IMR-90 (cell line): ENCODE measurements around the gene EBF4. TPM values are rescaled to one million over a fixed set of nuclear protein-coding genes. Genes with fewer than 3 reads are reported as not detected.

Source experiments
- ATAC-seq: fragments of 200-7000 bp; cut with Tn5 transposase; 2 replicates; pipeline ENCODE4 v1.9.1; 2020; ENCODE audit warnings: low read depth, mild to moderate bottlenecking, moderate library complexity
- BruUV-seq: library from RNA; stranded (reverse); fragments of 400-500 nt; replicated peaks from 2 replicates; lab custom pipeline; 2021; lab: Mats Ljungman, UMichigan
- CTCF ChIA-PET: fragments of 300-600 bp; formaldehyde crosslinking; extraction: SDS; loops from one replicate; lab custom pipeline; 2021; ENCODE audit warnings: antibody characterized with exemption; lab: Yijun Ruan, JAX
- POLR2A ChIA-PET: fragments of 300-600 bp; sonication (Branson Sonifier 250); formaldehyde crosslinking; loops from one replicate; lab custom pipeline; 2022; ENCODE audit warnings: antibody characterized with exemption; ENCODE audit not compliant: unreplicated experiment; lab: Charles Lee
- DNase-seq: peaks from one replicate; pipeline ENCODE4 v3.0.0; 2013
- H2AFZ ChIP-seq: replicated peaks from 2 replicates; pipeline ENCODE3; 2013; ENCODE audit warnings: low read length, mild to moderate bottlenecking; ENCODE audit not compliant: poor library complexity
- H2AK5ac ChIP-seq: 2 replicates; pipeline ENCODE4 v1.6.1; 2013; ENCODE audit warnings: low read depth, low read length, inconsistent platforms
- H2AK9ac ChIP-seq: replicated peaks from 2 replicates; pipeline ENCODE3; 2013; ENCODE audit warnings: mild to moderate bottlenecking, low read depth, low read length, moderate library complexity; ENCODE audit not compliant: poor library complexity
- H2BK120ac ChIP-seq: 2 replicates; pipeline ENCODE4 v1.6.1; 2013; ENCODE audit warnings: low read depth, low read length, inconsistent platforms
- H2BK15ac ChIP-seq: 3 replicates; pipeline ENCODE4 v1.6.1; 2013; ENCODE audit warnings: low read depth, low read length, inconsistent platforms
- H2BK20ac ChIP-seq: 2 replicates; pipeline ENCODE4 v1.6.1; 2013; ENCODE audit warnings: low read depth, mild to moderate bottlenecking, inconsistent platforms, low read length, moderate library complexity
- H2BK5ac ChIP-seq: 2 replicates; pipeline ENCODE4 v1.6.1; 2013; ENCODE audit warnings: mild to moderate bottlenecking, low read depth, low read length, inconsistent platforms; ENCODE audit not compliant: poor library complexity, severe bottlenecking
- H3K14ac ChIP-seq: replicated peaks from 2 replicates; pipeline ENCODE4 v1.6.1; 2013; ENCODE audit warnings: low read depth, low read length, inconsistent platforms
- H3K18ac ChIP-seq: 2 replicates; pipeline ENCODE4 v1.6.1; 2013; ENCODE audit warnings: low read depth, low read length, control low read depth
- H3K23ac ChIP-seq: 2 replicates; pipeline ENCODE4 v1.6.1; 2013; ENCODE audit warnings: low read depth, low read length, inconsistent platforms
- H3K27ac ChIP-seq: 2 replicates; pipeline ENCODE4 v1.5.1; 2013; ENCODE audit warnings: mild to moderate bottlenecking, control low read depth, low read length; ENCODE audit not compliant: insufficient read depth
- H3K27me3 ChIP-seq: 2 replicates; pipeline ENCODE4 v1.6.1; 2013; ENCODE audit warnings: low read length; ENCODE audit not compliant: control insufficient read depth, insufficient read depth
- H3K36me3 ChIP-seq: 2 replicates; pipeline ENCODE4 v1.6.1; 2013; ENCODE audit warnings: low read length, mixed read lengths; ENCODE audit not compliant: control insufficient read depth, insufficient read depth
- H3K4ac ChIP-seq: 2 replicates; pipeline ENCODE4 v1.6.1; 2013; ENCODE audit warnings: low read depth, low read length, inconsistent platforms
- H3K4me1 ChIP-seq: 2 replicates; pipeline ENCODE4 v1.6.1; 2013; ENCODE audit warnings: low read length, mixed read lengths; ENCODE audit not compliant: control insufficient read depth, insufficient read depth
- H3K4me2 ChIP-seq: 2 replicates; pipeline ENCODE4 v1.6.1; 2013; ENCODE audit warnings: low read depth, mild to moderate bottlenecking, control low read depth, low read length, moderate library complexity
- H3K4me3 ChIP-seq: 2 replicates; pipeline ENCODE4 v1.5.1; 2013; ENCODE audit warnings: low read depth, mild to moderate bottlenecking, control low read depth, low read length, moderate library complexity; ENCODE audit not compliant: insufficient read depth
- H3K56ac ChIP-seq: 2 replicates; pipeline ENCODE4 v1.6.1; 2013; ENCODE audit warnings: low read length, inconsistent platforms; ENCODE audit not compliant: insufficient read depth; ENCODE audit errors: extremely low read depth
- H3K79me1 ChIP-seq, 2 experiments: 2 replicates each; pipeline ENCODE4 v1.6.1; 2013; ENCODE audit warnings: low read length in 2 of 2, inconsistent platforms in 1 of 2, low read depth in 1 of 2
- H3K9ac ChIP-seq: 2 replicates; pipeline ENCODE4 v1.6.1; 2013; ENCODE audit warnings: low read depth, low read length, control low read depth
- H3K9me1 ChIP-seq: 2 replicates; pipeline ENCODE4 v1.6.1; 2013; ENCODE audit warnings: low read length, inconsistent platforms; ENCODE audit not compliant: insufficient read depth
- H3K9me3 ChIP-seq: 2 replicates; pipeline ENCODE4 v1.6.1; 2013; ENCODE audit warnings: low read length; ENCODE audit not compliant: control insufficient read depth, insufficient read depth
- H4K20me1 ChIP-seq: 2 replicates; pipeline ENCODE4 v1.6.1; 2013; ENCODE audit warnings: low read length, inconsistent platforms; ENCODE audit not compliant: insufficient read depth
- H4K5ac ChIP-seq: 2 replicates; pipeline ENCODE4 v1.6.1; 2013; ENCODE audit warnings: mild to moderate bottlenecking, low read depth, low read length, control low read depth
- H4K8ac ChIP-seq, 2 experiments: 2 replicates each; pipeline ENCODE4 v1.6.1; 2013; ENCODE audit warnings: low read depth in 2 of 2, low read length in 2 of 2, control low read depth in 1 of 2, inconsistent platforms in 1 of 2
- H4K91ac ChIP-seq: 2 replicates; pipeline ENCODE4 v1.6.1; 2013; ENCODE audit warnings: low read depth, low read length, inconsistent platforms; ENCODE audit not compliant: insufficient read depth
- BHLHE40 ChIP-seq: fragments of 150-350 bp; IDR thresholded peaks from 2 replicates; pipeline ENCODE4 v1.6.1; 2016; ENCODE audit warnings: mild to moderate bottlenecking, low read depth, low read length
- CHD1 ChIP-seq: IDR thresholded peaks from 2 replicates; pipeline ENCODE4 v1.6.1; 2012; ENCODE audit warnings: low read depth, low read length, improper control_type of control experiment
- FOS ChIP-seq: fragments of 150-350 bp; IDR thresholded peaks from 2 replicates; pipeline ENCODE4 v1.6.1; 2016; ENCODE audit warnings: low read depth, low read length
- MAFK ChIP-seq: IDR thresholded peaks from 2 replicates; pipeline ENCODE4 v1.6.1; 2012; ENCODE audit warnings: low read depth, low read length, improper control_type of control experiment
- RFX5 ChIP-seq: IDR thresholded peaks from 2 replicates; pipeline ENCODE4 v1.8.0; 2012; ENCODE audit warnings: low read depth, mild to moderate bottlenecking, low read length, moderate library complexity
- WGBS, 2 experiments: methylation state at CpG; one replicate each; pipeline versions ENCODE4 v1.1.5 to v1.1.7; 2013; ENCODE audit warnings: missing lambda C conversion rate in 2 of 2; ENCODE audit not compliant: insufficient read length in 1 of 2; ENCODE audit errors: extremely low coverage in 2 of 2; 5-methylcytosine and 5-hydroxymethylcytosine counted together
- dilution Hi-C: fragments of 300-500 bp; cut with HindIII; formaldehyde crosslinking; loops from one replicate; pipeline ENCODE4 v1.14.3; 2018; ENCODE audit warnings: low sequenced_read_pairs; ENCODE audit not compliant: unreplicated experiment
- in situ Hi-C: fragments of 300-500 bp; cut with MboI; formaldehyde crosslinking; loops from 3 replicates; pipeline ENCODE4 v1.14.3; 2019; ENCODE audit warnings: low sequenced_read_pairs, inconsistent platforms, mixed read lengths
- intact Hi-C: fragments of 100-400 bp; cut with micrococcal nuclease; formaldehyde crosslinking; loops from 2 replicates; pipeline ENCODE4 v1.10.0; 2022
- polyA plus RNA-seq, 3 experiments: library from polyadenylated mRNA; depleted of rRNA; stranded (reverse); fragments of >200 nt; gene quantifications; 2 replicates each; pipeline ENCODE4 v1.2.3, GENCODE V29; 2012; ENCODE audit warnings: low replicate concordance in 1 of 3
- total RNA-seq: library from RNA; depleted of rRNA; stranded (reverse); fragments of >200 nt; gene quantifications from 2 replicates; pipeline ENCODE4 v1.2.3, GENCODE V29; 2012

Gene EBF4
- total and polyA plus RNA-seq, 2 of the 4 experiments (the other 2 are of a cell fraction): 0.18 to 1.1 TPM

DNA sequence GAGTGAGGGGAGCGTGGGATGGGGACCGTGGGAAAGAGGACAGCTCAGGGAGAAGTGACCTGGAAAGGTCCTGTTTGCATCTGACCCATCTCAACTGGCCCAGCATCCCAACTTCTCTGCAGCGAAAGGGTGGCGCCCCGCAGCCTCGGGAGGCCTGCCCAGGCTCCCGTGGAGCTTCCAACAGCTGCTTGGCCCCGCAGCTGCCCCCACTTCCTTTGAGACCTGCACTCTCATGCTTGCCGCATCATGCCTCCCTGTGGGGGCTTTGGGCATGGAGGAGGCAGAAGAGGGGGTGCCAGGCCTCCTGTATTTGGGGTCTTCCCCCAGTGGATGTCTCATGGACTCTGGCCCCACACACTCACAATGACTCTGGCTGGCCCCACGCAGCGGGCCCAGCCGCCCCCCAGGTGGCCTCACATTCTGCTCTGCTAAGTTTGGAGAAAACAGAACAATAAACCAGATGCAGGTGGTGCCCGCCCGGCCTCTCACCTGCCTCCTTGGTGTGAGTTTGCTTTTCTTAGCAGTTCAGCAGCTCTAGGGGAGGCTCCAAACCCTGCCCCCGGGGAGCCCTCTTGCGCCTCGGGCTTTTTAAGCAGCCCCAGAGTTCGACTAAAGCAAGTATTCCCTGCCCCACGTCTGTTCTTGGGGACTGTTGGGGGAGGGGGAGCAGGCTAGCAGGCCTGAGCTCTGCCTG is 67.2 kb downstream of the EBF4 start:
- no peak overlapping the region for H3K4ac ChIP-seq
- in situ Hi-C loops: loop anchor here (10.0 kb wide), 1 partner anchor 235 kb away; no protein-coding TSS in a partner anchor
- ChIA-PET POLR2A (no interaction called here), CTCF (no interaction called here)
- H2BK120ac ChIP-seq: no peak overlapping the region
- no peak overlapping the region for H3K23ac ChIP-seq
- H2AK5ac ChIP-seq: no peak overlapping the region
- H3K27me3 ChIP-seq: peaks cover 16% of the 10 kb centered on the region
- no peak overlapping the region for H2AFZ ChIP-seq
- H2BK5ac ChIP-seq: no peak overlapping the region
- H3K14ac ChIP-seq: no peak overlapping the region
- H2AK9ac ChIP-seq: no peak overlapping the region
- no peaks in the 10 kb centered on the region for H3K79me1 ChIP-seq
- H3K9me1 ChIP-seq: no peaks in the 10 kb centered on the region
- dilution Hi-C loops: no loop called here
- no peaks in the 10 kb centered on the region for H3K36me3 ChIP-seq
- H3K18ac ChIP-seq: no peak overlapping the region
- no peak overlapping the region for H2BK15ac ChIP-seq
- no TSS peak for BruUV-seq
- H4K20me1 ChIP-seq: no peaks in the 10 kb centered on the region
- intact Hi-C loops: no loop called here
- no peak overlapping the region for H3K4me3 ChIP-seq
- H4K8ac ChIP-seq: no peak overlapping the region
- H4K91ac ChIP-seq: no peak overlapping the region
- H4K5ac ChIP-seq: no peak overlapping the region
- H2BK20ac ChIP-seq: no peak overlapping the region
- no peak overlapping the region for H3K4me2 ChIP-seq
- ATAC-seq (no peak), DNase-seq (no peak)
- H3K27ac ChIP-seq: no peak overlapping the region
- TF ChIP-seq BHLHE40 (no peak), RFX5 (no peak), FOS (no peak), CHD1 (no peak), MAFK (no peak)
- H3K56ac ChIP-seq: no peak overlapping the region
- no peaks in the 10 kb centered on the region for H3K9me3 ChIP-seq
- H3K4me1 ChIP-seq: no peaks in the 10 kb centered on the region
- H3K9ac ChIP-seq: no peak overlapping the region
- WGBS, 2 experiments: 70% methylated on average over 2 of the region's 19 CpGs; no CpG with 5 or more reads in 1 of the 2 experiments
